T-helper 2 cell treated with Interferon-gamma antibody and Interleukin-4, amounts not matched to agents 5 μg/mL and 100 μg/mL, for 36 hours (primary cell): ENCODE measurements around the gene PDGFD.

Experiments used
- DNase-seq: peaks from one replicate; pipeline ENCODE4 v3.0.0; 2021; ENCODE audit warnings: low spot score
- H3K27ac Mint-ChIP-seq: one replicate; pipeline ENCODE4 v1.8.0; 2021; ENCODE audit warnings: mild to moderate bottlenecking, mixed read lengths
- H3K27me3 Mint-ChIP-seq: one replicate; pipeline ENCODE4 v1.8.0; 2021; ENCODE audit warnings: low read depth, mixed read lengths
- H3K36me3 Mint-ChIP-seq: one replicate; pipeline ENCODE4 v1.8.0; 2021; ENCODE audit warnings: low read depth, mixed read lengths
- H3K4me1 Mint-ChIP-seq: one replicate; pipeline ENCODE4 v1.8.0; 2021; ENCODE audit warnings: low read depth, mixed read lengths
- H3K4me3 Mint-ChIP-seq: one replicate; pipeline ENCODE4 v1.8.0; 2022; ENCODE audit warnings: mild to moderate bottlenecking, moderate library complexity, mixed read lengths
- H3K9me3 Mint-ChIP-seq: one replicate; pipeline ENCODE4 v1.8.0; 2021; ENCODE audit warnings: mixed read lengths

The PDGFD gene

DNA sequence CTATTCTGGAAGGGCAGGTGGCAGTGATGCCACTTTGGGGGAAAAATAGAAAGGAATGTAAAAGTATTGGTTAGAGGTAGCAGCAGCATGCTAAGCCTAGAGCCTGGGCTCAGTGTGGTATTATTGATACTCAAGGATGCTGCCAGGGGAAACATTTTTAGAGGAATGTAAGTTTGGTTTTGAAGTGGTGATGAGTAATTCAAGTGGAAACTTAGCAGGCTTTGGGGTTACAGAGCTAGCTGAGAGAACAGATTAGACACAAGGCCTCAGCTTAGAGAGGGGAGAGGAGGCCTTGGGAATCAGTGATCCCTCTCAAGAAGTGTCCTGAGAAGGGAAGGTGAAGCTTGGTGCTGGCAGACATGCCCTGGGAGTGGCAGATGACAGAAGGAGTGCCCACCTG, 160.5 kb downstream of the PDGFD start:
- H3K27ac Mint-ChIP-seq: no peak overlapping the region
- no peaks in the 10 kb centered on the region for H3K4me1 Mint-ChIP-seq
- H3K4me3 Mint-ChIP-seq: no peak overlapping the region
- H3K27me3 Mint-ChIP-seq: no peaks in the 10 kb centered on the region
- no peak for DNase-seq
- no peaks in the 10 kb centered on the region for H3K9me3 Mint-ChIP-seq
- no peaks in the 10 kb centered on the region for H3K36me3 Mint-ChIP-seq

DNA sequence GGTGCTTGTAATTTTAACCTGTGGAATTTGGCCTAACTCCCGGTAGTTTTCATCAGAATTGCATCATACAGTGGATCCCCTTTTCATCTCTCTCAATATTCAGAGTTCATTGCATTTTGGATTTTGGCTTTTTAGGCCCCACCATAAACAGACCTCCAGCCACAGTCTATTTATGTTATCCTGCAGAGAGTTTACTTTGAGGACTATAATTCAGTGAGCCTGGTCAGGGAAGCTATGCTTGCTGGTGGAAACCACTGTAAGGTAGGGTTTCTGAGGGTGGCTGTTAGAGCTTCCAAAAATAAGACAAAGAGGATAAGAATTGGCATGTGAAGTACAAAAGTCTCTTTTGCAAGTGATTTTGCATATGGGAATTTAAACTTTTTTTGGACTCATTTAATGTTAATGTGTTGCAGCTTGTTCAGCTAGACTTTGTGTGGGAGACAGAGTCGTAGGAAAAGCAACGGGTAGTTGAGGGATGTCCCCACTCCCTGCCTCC, 162.3 kb downstream of the PDGFD start:
- Mint-ChIP-seq H3K9me3 (no peaks in the 10 kb centered on the region), H3K4me3 (no peak overlapping the region), H3K27me3 (no peaks in the 10 kb centered on the region), H3K4me1 (no peaks in the 10 kb centered on the region), H3K36me3 (no peaks in the 10 kb centered on the region), H3K27ac (no peak overlapping the region)
- DNase-seq: no peak

DNA sequence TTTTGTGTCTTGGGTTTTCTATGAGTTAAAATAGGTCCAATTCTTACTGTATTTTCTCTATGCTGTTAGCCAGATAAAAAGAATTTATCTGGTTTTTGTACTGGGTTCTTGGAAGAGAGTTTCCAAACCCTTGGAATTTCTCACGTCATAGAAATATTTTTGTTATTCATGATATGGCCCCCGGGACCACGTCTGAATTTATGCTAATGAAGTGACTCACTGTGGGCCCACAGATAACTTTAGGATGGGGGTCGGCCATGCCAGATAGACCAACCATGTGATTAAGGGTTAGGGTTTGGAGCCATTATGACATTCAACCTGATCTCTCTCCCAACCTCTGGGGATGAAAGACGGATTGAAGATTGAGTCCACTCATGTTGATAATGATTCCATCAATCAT, 163.1 kb downstream of the PDGFD start:
- H3K27ac Mint-ChIP-seq: no peak overlapping the region
- no peaks in the 10 kb centered on the region for H3K4me1 Mint-ChIP-seq
- DNase-seq: no peak
- H3K9me3 Mint-ChIP-seq: no peaks in the 10 kb centered on the region
- no peaks in the 10 kb centered on the region for H3K36me3 Mint-ChIP-seq
- no peak overlapping the region for H3K4me3 Mint-ChIP-seq
- no peaks in the 10 kb centered on the region for H3K27me3 Mint-ChIP-seq

DNA sequence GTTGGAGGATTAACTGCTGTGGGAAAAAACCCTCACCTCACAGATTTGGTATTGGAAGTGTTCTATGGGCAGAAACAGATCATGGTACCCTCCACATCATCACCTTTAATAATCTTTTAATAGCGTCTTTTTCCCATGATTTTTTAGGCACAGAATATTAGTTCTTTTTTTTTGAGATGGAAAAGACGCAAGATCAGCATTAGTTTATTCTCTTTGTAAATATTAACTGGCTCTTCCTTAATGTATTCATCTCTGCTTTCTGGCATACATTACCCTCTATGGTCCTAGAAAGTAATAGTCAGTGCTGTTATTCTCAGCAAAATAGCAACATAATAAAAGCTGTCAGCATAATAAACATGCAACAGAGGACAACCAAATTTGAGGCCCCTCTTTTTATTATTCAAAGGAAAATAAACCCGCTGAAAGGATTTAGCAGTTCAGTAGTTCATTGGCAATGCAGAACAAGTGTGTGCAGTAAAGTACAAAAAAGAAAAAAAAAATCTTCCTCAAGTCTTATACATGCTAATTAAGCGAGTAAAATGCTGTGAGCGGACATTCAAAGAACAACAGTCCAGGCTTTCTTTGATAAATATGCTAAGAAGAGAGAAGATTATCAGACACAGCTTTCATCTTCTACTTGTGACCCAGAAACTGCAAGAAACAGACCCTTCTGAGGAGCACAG, 165.0 kb downstream of the PDGFD start:
- Mint-ChIP-seq H3K27me3 (no peaks in the 10 kb centered on the region), H3K27ac (no peak overlapping the region), H3K36me3 (no peaks in the 10 kb centered on the region), H3K4me3 (no peak overlapping the region), H3K4me1 (no peaks in the 10 kb centered on the region), H3K9me3 (no peaks in the 10 kb centered on the region)
- no peak for DNase-seq

DNA sequence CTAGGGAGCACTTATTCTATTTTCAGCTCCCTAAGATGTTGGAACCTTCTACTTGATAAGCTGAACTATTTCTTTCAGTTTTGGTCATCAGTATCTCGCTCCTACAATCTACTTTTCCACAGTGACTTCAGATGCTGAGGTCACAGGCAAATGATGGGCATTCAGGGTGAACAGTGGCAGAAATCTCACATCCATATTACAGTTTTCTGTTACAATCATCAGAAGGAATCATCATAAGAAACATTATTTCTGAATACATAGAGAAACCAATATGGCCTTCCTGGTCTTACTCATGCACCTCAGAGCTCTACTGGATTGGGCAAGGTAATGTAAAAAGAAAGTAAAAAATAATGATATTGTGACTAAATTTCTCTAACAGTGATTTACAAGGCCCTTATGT, 166.9 kb downstream of the PDGFD start:
- Mint-ChIP-seq H3K4me1 (no peaks in the 10 kb centered on the region), H3K27me3 (no peaks in the 10 kb centered on the region), H3K36me3 (no peaks in the 10 kb centered on the region), H3K27ac (no peak overlapping the region), H3K9me3 (no peaks in the 10 kb centered on the region), H3K4me3 (no peak overlapping the region)
- no peak for DNase-seq

DNA sequence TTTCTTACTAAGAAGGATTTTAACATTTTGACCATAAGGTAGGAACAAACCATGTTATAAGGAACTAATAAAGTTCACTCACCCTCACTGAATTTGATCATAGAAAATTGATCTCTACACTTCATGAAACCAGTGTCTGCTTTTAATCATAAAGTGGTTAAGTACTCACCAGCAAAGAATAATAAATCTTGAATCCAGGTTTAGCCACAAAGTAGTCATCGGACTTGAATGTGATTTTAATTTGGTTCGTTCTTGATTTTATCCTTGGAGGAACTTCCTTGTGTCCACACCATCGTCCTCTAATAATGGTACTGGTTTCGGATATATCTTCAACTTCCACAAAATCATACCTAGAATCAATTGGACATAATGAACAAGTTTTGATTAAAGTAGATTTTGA, 168.1 kb downstream of the PDGFD start:
- DNase-seq: no peak
- H3K9me3 Mint-ChIP-seq: no peaks in the 10 kb centered on the region
- no peaks in the 10 kb centered on the region for H3K36me3 Mint-ChIP-seq
- H3K27me3 Mint-ChIP-seq: no peaks in the 10 kb centered on the region
- no peak overlapping the region for H3K4me3 Mint-ChIP-seq
- no peak overlapping the region for H3K27ac Mint-ChIP-seq
- H3K4me1 Mint-ChIP-seq: no peaks in the 10 kb centered on the region

DNA sequence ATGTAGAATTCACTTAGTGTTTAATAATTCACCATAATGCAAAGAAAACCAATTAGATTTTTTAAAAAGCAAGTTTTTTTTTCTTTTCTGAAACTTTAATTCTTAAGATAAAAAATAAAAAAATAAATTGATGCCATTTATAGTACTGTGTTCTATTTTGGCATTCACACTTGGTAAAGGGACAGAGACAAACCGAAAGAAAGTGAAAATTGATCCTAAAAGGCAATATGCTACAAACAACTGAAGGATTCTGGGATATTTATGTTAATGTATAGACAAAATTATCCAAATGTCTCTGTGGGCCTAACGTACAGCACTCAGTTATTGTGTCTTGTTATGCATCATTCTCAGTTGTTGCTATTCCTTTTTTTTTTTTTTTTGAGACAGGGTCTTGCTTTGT, 169.4 kb downstream of the PDGFD start:
- no peaks in the 10 kb centered on the region for H3K4me1 Mint-ChIP-seq
- no peak overlapping the region for H3K27ac Mint-ChIP-seq
- no peaks in the 10 kb centered on the region for H3K27me3 Mint-ChIP-seq
- no peak for DNase-seq
- H3K9me3 Mint-ChIP-seq: no peaks in the 10 kb centered on the region
- H3K4me3 Mint-ChIP-seq: no peak overlapping the region
- H3K36me3 Mint-ChIP-seq: no peaks in the 10 kb centered on the region

DNA sequence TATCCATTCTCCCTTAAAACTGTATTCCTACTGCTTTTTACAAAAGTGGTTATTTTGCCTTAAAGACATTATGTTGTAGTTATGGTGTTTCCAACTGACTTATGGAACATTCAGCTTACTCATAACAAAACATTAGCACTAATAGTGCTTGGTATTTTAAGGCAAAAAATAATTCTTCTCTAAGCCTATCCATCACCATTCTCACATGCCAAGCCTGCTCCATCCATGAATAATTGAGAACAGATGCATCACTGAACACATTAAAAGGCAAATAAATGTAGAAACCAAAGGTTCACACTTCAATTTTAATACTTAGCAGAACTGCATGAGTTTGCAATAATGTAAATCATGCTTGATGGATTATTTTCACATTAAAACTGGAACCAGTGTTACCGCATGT, 169.9 kb downstream of the PDGFD start:
- Mint-ChIP-seq H3K9me3 (no peaks in the 10 kb centered on the region), H3K4me1 (no peaks in the 10 kb centered on the region), H3K27me3 (no peaks in the 10 kb centered on the region), H3K36me3 (no peaks in the 10 kb centered on the region), H3K4me3 (no peak overlapping the region), H3K27ac (no peak overlapping the region)
- no peak for DNase-seq

DNA sequence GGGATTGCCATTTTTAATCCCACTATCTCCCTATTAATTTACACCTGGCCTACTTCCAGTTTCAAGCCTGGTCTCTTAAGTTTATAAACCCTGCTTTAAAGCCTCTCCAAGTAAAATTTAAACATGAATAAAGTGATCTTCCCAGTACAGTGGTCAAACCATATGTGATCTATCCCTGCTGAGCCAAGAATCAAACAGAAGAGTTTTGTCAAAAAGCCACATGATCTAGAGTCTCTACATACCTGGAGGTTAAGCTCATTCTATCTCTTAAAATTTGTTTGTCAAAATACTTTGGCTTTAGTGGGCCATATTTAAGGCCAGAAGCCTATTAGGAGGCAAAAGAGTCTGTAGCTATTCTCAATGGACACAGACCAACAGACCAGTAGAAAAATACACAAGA, 170.4 kb downstream of the PDGFD start:
- Mint-ChIP-seq H3K4me1 (no peaks in the 10 kb centered on the region), H3K27ac (no peak overlapping the region), H3K36me3 (no peaks in the 10 kb centered on the region), H3K9me3 (no peaks in the 10 kb centered on the region), H3K4me3 (no peak overlapping the region), H3K27me3 (no peaks in the 10 kb centered on the region)
- DNase-seq: no peak

DNA sequence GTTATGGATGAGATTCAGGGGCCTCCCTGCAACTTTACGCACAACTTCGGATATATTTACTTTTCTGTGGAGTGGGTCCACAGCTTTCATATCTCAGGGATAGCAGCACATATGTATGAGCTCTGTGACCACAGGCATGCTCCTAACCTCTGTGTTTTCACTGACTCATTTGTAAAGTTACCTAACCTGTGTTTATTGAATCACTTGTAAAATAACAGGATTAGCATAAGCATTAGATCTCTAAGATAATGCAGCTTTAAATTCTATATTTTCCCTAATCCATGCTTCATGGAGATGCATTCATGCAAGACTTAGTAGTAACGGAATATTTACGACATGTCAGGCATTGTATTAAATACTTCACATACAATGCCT, 175.4 kb downstream of the PDGFD start:
- no peak for DNase-seq
- Mint-ChIP-seq H3K36me3 (no peaks in the 10 kb centered on the region), H3K4me1 (no peaks in the 10 kb centered on the region), H3K4me3 (no peak overlapping the region), H3K27me3 (no peaks in the 10 kb centered on the region), H3K27ac (no peak overlapping the region), H3K9me3 (no peaks in the 10 kb centered on the region)

DNA sequence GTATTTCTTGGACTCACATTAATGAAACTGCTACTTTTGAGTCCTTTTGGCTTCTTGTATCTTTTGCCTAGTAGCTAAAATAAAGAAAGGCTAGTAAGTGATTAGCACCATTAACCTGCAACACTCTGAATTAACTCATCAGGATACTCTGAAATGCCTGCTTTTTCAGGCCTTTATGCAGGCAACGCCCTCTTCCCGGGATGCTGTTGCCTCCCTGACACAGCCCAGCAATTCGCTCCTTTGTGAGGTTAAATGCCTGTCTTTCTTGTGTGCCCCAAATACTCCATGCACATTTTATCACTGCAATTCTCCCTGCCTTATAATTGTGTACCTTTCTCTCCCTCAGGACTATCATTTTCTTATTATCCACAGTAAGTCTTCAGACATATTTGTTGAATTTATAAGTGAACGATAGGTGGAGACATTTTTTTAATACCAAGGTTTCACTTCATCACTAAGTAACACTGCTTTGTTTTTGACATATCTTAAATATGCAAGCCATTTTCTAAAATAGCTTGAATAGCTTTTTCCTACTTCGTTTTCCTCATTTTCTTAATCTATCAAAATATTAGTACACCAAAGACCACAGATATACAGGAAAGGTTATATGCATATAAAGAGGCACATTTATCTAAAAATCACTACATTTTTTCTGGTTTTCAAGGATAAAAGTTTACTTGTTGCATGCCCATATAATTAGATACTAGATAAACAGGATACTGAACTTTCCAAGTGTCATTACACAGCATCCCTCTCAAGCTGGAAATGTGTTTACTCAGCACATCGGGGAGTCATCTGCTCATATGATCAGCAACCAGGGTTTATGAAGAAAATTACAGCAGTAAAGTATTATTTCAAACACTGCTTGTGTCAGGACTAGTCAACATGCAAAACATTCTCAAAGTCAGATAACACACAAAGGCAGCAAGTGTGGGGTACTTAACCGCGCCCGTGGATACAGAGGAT, 176.0 kb downstream of the PDGFD start:
- no peaks in the 10 kb centered on the region for H3K4me1 Mint-ChIP-seq
- H3K4me3 Mint-ChIP-seq: no peak overlapping the region
- H3K36me3 Mint-ChIP-seq: no peaks in the 10 kb centered on the region
- no peaks in the 10 kb centered on the region for H3K9me3 Mint-ChIP-seq
- no peak overlapping the region for H3K27ac Mint-ChIP-seq
- DNase-seq: no peak
- H3K27me3 Mint-ChIP-seq: no peaks in the 10 kb centered on the region

DNA sequence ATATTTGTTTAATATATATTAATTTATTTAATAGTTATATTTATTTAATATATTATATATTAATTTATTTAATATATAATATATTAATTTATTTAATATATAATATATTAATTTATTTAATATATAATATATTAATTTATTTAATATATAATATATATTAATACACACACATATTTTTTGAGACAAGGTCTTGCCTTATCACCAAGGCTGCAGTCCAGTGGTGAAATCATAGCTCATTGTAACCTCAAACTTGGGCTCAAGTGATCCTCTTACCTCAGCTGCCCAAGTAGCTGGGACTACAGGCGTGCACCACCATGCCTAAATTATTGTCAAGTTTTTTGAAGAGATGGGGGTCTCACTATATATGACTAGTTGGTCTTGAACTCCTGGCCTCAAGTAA, 178.9 kb downstream of the PDGFD start:
- H3K4me3 Mint-ChIP-seq: no peak overlapping the region

DNA sequence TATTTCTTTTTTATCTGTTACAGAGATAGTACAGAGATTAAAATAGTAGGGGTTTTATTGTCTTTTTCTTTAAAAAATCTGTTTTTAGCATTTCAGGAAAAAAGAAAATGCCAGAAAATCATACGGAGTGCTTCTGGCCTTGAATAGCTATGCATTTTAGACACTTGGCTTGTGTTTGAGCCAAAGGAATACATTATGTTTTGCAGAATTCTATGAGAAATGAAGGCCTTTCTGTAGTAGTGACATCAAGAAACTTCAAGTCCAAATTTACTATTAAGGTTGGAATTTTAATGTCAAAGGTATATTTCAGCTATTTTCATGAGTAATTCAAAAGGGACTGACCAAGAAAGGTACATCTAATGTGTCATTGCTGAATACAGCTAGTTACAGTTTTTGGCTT, 183.8 kb downstream of the PDGFD start:
- no peaks in the 10 kb centered on the region for H3K36me3 Mint-ChIP-seq
- no peak for DNase-seq
- H3K9me3 Mint-ChIP-seq: no peaks in the 10 kb centered on the region
- H3K4me3 Mint-ChIP-seq: no peak overlapping the region
- no peaks in the 10 kb centered on the region for H3K4me1 Mint-ChIP-seq
- H3K27me3 Mint-ChIP-seq: no peaks in the 10 kb centered on the region
- no peak overlapping the region for H3K27ac Mint-ChIP-seq

More for the DNA sequence above, 178.9 kb downstream of the PDGFD start:
- no peak for DNase-seq
- Mint-ChIP-seq H3K36me3 (no peaks in the 10 kb centered on the region), H3K27me3 (no peaks in the 10 kb centered on the region), H3K4me1 (no peaks in the 10 kb centered on the region), H3K9me3 (no peaks in the 10 kb centered on the region), H3K27ac (no peak overlapping the region)
